GM18519 (cell line): Measurements from ENCODE around the gene DGKB.
"Not testable (repeated sequence)": the region's sequence is repeated elsewhere in the genome, so short reads cannot be mapped to it uniquely, and the experiment has no call there.

Source experiments
- ATAC-seq: cut with Tn5 transposase; IDR thresholded peaks from one replicate; pipeline ENCODE4 v1.9.1; 2021; ENCODE audit warnings: mild to moderate bottlenecking, moderate library complexity; ENCODE audit not compliant: unreplicated experiment, low FRiP score

Gene DGKB

GRCh38 chr7:14339861-14340260 is 562.7 kb downstream of the DGKB start:
- no peak for ATAC-seq

GRCh38 chr7:14336256-14336655 is 566.3 kb downstream of the DGKB start:
- no peak for ATAC-seq

- no peak for ATAC-seq
Measured at GRCh38 chr7:14332155-14332554, 570.4 kb downstream of the DGKB start.

- ATAC-seq = no peak
Measured at GRCh38 chr7:14324767-14325166, 577.8 kb downstream of the DGKB start.

DNA sequence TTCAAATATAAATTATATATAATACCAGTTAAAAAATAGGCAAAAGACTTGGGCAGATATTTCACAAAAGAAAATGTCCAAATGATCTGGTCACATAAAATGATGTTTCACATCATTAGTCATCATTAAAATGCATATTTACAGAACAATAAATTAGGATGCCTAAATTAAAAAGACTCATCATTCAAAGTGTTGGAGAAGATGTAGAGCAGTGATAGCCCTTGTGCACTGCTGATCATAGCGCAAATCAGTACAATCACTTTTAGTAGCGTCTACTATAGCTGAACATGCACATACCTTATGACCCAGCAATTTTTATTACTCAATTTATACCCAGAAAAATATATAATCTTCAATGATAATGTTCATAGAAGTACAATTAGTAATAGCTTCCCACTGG is 579.8 kb downstream of the DGKB start:
- ATAC-seq = no peak

DNA sequence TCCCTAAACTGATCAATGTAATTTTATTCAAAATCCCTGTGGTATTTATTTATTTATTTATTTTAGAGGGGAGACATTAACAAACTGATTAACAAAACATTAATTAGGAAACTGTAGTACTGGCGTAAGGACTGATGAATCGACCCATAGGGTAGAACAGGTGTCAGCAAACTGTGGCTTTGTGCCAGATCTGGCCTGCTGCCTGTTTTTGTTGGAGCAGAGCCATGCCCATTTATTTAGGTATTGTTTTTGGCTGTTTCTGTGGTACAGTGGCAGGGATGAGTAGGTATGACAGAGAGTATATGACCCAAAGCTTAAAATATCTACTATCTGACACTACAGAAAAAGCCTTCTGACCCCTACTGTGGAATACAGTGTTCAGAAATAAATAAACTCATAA is 580.6 kb downstream of the DGKB start:
- ATAC-seq = no peak

DNA sequence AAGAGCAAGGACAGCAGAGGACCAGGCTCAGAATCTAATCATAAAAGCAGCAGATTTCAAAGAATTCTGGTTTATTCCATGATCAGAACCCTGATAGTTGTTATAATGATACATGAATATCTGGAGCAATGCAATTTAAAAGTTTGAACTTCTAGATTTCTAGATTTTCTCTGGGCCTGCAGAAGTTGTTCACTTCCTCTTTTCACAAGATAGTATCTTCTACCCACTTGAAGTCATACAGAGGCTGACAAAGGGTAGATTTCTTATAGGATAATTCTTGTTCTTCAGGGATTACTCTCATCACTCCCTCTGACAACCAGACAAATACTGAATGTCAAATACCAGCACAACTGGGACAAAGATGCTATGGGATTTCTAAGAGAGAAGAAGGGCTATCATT is 593.1 kb downstream of the DGKB start:
- no peak for ATAC-seq

GRCh38 chr7:14305233-14305866 is 597.2 kb downstream of the DGKB start:
- ATAC-seq = no peak

DNA sequence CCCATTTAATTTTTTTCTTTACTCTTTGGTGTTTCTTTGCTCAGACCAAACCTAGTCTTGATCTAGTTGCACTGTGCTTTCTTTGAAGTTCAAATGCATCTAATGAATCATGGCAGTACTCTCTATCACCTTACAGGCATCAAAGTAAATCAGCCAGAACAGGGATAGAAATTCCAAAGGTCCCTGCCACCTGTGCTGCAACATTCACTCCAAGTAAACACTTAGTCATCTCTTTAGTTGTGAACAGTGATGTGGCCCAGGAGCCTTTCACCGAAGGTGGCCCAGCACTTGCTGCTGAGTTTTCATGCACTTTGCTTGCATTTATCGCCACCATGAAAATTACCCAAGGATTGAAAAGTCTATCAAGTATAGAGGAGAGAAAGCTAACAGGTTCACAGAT is 599.0 kb downstream of the DGKB start:
- ATAC-seq = no peak

- ATAC-seq = no peak
Measured at GRCh38 chr7:14294637-14295036, 607.9 kb downstream of the DGKB start.

DNA sequence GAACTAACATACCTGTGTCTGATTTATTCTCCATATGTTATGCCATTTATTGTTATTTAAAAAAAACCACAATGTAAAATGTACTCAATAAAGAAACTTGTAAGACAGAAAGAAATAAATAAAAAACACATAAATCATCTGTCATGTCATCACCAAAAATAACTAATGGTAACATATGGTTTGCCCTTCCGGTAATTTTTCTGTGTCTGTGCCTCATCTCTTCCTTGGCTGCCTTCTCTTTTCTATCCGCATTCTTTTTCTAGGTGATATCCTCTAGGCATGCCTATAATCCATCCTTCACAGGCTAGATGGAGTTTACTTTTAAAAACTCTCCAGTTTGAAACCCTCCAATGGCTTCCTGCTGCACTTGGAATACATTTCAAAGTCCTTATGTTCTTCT is 609.1 kb downstream of the DGKB start:
- no peak for ATAC-seq

DNA sequence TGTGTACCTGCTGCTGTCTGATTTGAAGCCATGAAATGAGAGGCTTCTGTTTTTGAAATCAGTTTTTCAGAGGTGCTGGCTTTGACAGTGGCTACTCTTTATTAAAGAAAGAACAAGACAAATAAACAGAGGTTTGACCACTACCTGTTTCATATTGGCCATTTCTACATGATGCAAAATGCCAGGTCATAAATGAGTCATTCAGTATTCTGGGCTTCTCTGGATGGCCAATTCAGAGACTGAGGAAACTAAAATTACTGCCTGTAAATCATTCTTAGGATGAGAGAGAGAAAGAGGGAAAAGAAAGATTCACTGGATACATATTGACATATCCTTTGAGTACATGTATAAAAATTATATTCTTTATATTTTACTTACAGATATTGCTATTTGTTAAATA is 609.8 kb downstream of the DGKB start:
- ATAC-seq = no peak

GRCh38 chr7:14289957-14290356 is 612.6 kb downstream of the DGKB start:
- ATAC-seq = no peak

DNA sequence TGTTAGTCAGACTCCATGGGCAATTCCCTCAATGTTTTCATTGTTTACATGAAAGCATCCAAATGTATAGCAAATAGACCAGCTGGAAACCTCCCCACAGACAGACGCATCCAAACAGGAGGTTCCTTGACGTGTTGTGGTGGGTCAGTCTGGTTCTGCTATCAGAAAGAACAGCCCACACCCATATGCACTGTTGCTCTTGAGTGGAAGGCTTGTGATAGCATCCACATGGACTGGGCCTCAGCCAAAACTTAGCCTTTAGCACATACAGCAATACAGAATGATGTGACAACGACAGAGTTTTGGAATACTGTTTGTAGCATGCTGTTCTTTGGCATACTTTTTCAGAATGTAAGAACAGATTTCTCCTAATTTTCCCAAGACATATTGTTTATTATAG is 613.9 kb downstream of the DGKB start:
- no peak for ATAC-seq

GRCh38 chr7:14287398-14287797 is 615.2 kb downstream of the DGKB start:
- no peak for ATAC-seq

DNA sequence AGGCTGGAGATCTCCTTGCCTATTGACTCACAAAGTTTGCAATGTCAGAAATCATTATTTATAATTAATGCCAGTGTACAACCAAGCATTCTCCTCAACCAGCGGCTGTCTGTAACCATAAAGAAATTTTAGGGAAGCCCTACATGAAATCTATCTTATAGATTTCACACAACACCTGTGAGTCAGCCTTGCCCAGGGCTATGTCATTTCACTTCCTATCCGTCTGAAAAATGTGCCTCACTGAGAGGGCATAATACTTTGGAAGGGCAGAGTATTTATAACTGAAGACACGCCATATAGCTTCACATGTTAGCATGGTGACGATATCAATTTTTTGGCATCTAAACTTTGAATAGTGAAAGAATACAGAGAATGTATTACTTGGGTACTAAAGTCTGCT is 616.5 kb downstream of the DGKB start:
- no peak for ATAC-seq

DNA sequence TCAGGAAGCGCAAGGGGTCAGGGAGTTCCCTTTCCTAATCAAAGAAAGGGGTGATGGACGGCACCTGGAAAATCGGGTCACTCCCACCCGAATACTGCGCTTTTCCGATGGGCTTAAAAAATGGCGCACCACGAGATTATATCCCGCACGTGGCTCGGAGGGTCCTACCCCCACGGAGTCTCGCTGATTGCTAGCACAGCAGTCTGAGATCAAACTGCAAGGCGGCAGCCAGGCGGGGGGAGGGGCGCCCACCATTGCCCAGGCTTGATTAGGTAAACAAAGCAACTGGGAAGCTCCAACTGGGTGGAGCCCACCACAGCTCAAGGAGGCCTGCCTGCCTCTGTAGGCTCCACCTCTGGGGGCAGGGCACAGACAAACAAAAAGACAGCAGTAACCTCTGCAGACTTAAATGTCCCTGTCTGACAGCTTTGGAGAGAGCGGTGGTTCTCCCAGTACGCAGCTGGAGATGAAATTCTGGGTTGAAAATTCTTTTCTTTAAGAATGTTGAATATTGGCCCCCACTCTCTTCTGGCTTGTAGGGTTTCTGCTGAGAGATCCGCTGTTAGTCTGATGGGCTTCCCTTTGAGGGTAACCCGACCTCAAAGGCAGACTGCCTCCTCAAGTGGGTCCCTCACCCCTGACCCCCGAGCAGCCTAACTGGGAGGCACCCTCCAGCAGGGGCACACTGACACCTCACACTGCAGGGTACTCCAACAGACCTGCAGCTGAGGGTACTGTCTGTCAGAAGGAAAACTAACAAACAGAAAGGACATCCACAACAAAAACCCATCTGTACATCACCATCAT is 623.3 kb downstream of the DGKB start:
- not testable (repeated sequence) for ATAC-seq

GRCh38 chr7:14275356-14275755 is 627.2 kb downstream of the DGKB start:
- no peak for ATAC-seq

DNA sequence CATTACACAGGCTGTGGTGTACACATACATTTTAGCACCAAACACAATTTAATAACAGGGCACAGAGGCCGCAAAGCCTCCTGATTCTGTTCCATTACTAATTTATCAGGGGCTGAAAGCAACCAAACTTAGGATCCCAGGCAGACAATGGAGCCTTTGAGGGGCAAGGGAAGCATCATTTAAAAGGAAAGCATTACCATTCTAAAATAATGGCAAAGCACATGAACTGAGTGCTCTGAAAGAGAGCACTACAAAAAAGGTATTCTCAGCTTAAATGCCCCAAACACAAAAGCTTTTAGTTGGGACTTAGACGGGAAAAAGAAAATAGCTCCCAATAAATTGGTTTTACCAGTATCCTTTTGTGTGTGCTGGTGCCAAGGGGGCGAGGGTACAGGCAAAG is 631.1 kb downstream of the DGKB start:
- no peak for ATAC-seq

GRCh38 chr7:14270099-14270498 is 632.5 kb downstream of the DGKB start:
- ATAC-seq = no peak

- no peak for ATAC-seq
Measured at GRCh38 chr7:14260011-14260410, 642.5 kb downstream of the DGKB start.

GRCh38 chr7:14258861-14259260 is 643.7 kb downstream of the DGKB start:
- no peak for ATAC-seq
